Measurements from ENCODE around the gene ATE1.

Gene ATE1

DNA sequence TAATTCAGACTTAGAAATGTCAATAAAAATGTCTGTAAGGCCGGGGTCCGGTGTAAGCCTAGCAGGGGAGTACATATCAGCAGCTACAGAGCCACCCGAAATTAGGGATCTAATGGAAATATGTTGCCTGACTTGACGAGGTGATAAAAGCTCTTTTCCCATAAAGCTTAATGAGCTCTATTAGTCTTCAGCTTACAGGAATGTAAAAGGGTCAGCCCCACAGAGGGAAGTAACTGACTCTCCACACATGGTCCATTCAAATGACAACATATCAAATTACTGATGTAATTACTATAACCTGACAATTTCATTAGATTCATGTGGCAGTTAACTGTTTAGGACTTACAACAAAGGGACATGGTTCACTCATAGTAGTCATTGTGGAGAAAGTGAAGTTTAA is 62.3 kb downstream of the ATE1 start:
- no peak for DNase-seq

- DNase-seq, result no peak
Observed at GRCh38 chr10:121864653-121865052, 63.2 kb downstream of the ATE1 start.

- no peak for DNase-seq
Observed at GRCh38 chr10:121864168-121864567, 63.7 kb downstream of the ATE1 start.

GRCh38 chr10:121862649-121863048 is 65.2 kb downstream of the ATE1 start:
- no peak for DNase-seq

- no peak for DNase-seq
Observed at GRCh38 chr10:121862042-121862441, 65.8 kb downstream of the ATE1 start.

- DNase-seq, result no peak
Observed at GRCh38 chr10:121860810-121861209, 67.0 kb downstream of the ATE1 start.

GRCh38 chr10:121854809-121855445 is 72.9 kb downstream of the ATE1 start:
- no peak for DNase-seq

DNA sequence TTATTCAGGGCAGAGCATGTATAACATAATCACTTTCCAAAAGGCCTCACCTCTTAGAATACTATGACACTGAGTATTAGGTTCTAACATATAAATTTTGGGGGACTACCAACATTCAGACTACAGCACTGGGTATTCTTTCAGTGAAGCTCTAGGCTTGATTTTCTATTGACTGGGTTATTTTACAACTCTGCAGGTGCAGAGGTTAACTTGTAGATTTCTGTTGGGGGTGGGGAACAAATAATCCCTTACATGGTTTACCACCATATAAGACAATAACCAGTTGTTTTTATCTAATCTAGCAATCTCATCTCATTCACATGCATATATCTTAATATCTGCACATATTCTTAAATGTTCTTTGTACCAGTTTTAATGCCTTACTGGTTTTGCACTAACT is 73.9 kb downstream of the ATE1 start:
- DNase-seq, result no peak

DNA sequence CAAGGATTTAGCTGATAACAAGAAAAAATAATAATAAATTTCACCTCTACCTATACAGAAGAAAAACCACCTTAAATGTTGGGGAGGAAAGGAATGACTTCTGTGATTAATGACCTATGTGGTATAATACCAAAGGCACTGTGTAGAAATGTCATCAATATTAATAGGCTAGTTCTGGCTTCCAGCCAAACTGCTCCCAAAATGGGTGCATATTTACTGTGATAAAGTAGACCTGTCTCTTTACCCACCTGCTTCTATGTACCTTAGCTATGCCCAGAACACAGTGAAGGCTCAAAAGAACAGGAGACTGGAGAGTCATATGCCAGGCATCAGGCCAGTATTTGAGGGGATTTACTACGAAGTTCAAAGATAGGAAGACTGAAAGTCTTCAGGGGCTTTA is 76.0 kb downstream of the ATE1 start:
- no peak for DNase-seq

GRCh38 chr10:121848082-121848481 is 79.7 kb downstream of the ATE1 start:
- no peak for DNase-seq

DNA sequence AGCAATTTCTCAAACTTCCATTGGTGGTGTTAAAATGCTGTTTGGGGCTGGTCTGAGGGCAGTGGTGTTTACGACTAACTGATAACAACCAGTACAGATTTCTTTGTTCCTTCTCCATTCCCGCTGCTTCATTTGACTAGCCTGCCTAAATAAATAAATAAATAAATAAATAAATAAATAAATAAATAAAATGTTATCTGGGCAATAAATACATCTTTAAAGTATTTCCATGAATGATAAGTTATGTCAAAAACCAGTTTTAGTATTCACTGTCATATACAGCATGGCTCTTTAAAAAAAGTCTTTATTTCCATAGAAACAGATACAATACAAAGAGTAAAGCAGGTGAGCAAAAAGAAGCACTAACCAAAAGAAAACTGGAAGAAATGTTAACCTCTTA is 81.3 kb downstream of the ATE1 start:
- no peak for DNase-seq

DNA sequence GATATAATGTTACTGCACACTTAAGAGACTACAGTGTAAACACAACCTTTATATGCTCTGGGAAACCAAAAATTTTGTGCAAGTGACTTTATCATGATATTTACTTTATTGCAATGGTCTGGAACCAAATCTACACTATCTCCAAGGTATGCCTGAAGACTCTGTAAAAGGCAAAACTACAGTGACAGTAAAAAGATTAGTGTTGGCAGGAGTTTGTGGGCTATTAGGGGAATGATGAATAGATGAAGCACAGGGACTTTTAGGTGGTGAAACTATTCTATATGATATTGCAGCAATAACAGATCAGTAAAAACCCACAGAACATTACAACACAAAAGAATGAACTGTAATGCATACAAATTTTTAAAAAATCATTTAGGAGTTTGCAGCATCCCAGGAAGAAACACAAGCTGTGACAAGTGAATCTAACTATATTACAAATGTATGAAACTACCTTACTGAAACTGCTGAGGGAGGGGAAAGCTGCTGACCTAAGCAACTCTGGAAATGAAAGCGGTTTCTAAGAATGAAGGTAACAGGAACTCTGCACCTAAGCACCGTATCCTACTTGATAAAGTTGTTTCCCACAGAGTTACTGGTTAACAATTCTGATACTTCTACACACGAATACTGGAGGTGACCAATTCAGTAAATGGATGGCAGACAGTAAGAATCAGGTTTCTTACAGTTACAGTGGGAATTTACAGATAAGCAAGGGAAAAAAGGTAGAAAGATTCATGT is 82.6 kb downstream of the ATE1 start:
- DNase-seq, result no peak

GRCh38 chr10:121844537-121844936 is 83.3 kb downstream of the ATE1 start:
- no peak for DNase-seq

- no peak for DNase-seq
Observed at GRCh38 chr10:121843379-121843778, 84.5 kb downstream of the ATE1 start.

GRCh38 chr10:121841862-121842261 is 86.0 kb downstream of the ATE1 start:
- no peak for DNase-seq

DNA sequence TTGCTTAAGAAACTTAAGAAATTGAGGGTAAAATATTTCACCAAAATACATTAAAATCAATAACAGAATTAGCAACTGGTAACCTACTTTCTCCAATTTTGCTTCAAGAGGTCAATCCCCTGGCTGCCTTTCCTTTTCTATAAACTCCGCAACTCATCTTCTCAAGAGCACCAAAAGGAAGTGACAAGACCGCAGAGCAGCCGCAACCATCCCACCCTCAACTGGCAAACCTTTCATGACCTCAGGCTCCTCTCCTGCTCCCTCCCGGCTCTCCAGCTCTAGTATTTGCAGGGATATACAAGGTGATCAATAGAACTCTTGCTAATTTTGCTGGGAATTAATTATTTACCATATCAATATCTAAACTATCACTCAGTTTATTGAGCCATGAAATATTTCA is 88.9 kb downstream of the ATE1 start:
- no peak for DNase-seq

DNA sequence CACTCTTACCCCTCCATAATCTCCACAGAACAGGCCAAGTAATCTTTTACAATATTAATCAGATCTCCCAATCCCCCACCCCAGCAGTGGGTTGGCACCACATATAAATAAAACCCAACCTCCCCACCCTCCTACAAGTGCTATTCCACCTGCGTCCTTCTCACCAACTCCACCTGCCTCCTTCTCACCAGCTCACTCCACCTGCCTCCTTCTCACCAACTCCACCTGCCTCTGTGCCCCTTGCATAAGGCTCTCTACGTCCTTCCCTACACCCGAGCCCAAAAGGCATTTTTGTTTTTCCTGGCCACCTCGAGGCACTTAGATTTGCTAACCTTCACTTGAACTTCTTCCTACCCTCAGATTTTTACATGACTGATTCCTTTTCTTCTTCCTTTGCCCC is 89.7 kb downstream of the ATE1 start:
- DNase-seq, result no peak

DNA sequence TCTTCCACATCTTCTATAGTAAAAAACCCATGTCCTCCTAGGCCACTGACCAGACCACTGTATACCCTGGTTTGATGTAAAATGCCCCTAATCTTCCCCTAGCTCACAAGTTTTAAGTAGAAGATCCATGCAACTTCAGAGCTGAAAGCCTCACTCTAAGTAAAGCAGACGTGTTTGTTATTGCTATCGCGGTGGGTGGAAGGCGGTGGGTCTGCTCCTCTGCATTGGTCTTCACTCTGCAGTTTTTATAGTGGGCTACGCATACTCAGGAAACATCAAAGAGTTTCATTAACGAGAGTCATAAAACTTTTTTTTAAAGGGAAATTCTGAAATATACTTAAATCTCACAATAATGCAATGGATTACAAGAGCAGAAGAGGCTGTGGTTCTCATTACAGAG is 91.7 kb downstream of the ATE1 start:
- no peak for DNase-seq

GRCh38 chr10:121835376-121835775 is 92.5 kb downstream of the ATE1 start:
- DNase-seq, result no peak

DNA sequence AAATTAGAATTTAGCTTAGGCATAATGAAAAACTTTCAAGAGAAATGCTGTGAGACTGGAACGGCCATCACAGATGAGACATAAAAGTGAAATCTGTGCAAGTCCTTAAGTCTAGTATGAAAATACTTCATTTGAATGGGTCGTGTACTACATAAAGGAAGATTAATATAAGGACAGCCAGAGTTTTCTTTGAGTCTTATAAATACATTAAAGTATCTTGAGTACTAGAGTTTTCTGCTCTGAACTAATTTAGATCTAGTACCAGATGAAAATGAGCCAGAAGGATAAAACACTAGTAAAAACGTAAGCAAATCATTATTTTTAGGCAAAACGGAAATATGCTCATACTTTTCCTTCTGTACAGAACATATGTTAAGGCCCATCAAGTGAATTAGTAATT is 93.1 kb downstream of the ATE1 start:
- DNase-seq, result no peak

DNA sequence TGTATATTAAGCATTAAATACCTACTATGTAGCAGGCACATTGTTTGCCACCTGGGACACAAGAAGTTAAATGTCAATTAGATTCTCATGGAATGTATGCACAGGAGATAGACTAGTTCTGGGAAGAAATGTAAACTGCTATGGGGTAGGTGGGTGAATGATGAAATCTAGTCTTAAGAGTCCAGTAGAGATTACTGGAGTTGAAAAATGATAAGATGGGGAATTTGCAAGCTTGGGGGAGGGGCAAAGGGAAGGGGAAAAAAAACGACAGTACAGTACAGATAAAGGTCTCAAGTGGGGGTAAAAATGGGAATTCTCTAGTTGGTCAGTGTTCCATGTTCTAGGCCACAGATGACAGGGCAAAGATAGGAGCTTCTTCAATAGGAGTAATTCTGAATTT is 94.4 kb downstream of the ATE1 start:
- DNase-seq, result no peak

DNA sequence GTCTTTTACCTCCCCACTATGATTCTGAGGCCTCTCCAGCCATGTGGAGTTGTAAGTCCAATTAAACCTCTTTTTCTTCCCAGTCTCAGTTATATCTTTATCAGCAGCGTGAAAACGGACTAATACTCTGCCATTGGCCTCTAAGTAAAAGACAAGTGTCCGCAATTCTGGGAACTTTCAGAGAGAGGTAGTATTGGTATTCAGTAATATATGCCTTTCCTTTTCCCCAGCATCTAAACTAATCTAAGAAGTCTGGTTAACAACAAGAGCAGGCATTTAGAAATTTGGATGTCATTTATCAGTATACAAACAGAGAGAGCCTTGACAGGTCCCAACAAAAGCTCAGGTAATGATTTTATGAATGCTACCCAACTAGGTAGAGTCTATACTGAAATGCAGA is 95.2 kb downstream of the ATE1 start:
- no peak for DNase-seq

DNA sequence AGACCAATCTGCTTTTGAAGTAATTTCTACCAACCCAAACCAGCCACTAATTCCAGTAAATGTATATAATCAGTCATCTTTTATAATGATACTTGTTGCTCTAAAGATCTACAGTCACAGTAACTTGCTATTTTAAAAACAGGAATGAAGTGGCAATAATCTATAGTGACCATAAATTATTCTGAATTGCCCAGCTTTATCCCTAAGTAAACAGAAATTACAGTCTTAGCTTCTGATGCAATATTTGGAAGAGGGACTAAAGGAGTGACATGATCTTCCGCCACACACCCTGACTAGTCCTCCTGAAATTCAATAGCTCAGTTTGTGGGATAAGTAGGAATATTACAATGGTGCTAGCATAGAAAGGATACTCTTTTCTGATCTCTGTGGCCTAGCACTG is 96.1 kb downstream of the ATE1 start:
- DNase-seq, result no peak

DNA sequence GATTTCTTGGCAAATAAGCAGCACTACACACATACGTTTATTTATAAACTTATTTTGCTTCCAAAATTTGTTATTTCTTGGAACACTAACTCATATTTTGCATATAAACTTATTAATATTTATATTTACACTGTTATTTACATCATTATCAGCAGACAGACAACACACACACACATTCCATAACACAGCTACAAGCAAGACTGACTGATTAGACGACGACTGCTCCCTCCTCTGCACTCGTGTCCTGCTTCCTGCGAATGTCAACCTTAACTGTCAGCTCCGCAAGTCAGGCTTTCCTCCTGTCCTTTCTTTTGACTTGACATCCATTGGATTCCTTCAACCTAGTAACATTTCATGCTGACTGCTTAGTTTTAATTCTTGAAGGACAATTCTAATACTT is 96.6 kb downstream of the ATE1 start:
- no peak for DNase-seq

DNA sequence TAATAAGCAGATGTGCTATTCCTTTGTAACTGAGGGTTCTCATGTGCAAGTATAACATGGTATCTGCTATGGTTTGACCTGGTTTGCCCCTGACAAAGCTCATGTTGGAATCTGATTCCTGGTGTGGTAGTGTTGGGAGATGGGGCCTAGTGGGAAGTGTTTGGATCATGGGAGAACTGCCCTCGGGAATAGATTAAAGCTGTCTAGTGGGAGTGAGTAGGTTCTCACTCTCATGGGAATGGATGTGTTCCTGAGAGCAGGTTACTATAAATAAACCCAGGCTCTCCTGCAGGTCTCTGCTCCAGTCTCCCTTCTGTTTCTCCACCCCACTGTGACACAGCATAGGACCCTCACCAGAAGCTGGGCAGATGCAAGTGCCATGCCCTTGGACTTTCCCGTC is 97.7 kb downstream of the ATE1 start:
- no peak for DNase-seq

Measured in CD4-positive, alpha-beta T cell treated with Interleukin-17A for 4 hours (primary cell).